ENCODE data around the gene TIMP3.

TIMP3 gene

DNA sequence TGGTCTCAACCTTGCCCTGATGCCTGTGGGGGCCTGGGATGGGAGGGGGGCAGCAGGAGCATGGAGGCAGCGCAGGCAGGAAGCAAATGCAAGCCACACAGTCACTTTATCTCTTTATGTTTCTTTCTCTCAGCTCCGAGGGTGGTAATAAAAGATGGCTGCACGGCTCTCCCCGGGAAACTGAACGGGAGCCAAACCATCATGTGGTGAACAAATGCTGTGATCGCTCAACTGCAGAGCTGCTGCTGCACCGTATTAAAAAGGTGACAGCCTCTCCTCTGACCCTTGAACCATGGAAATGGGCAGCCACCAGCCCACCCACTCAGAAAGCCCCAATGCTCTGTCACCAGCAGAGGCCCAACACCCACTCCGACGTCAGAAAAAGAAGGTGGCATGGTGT is 110.0 kb downstream of the TIMP3 start:
- TF ChIP-seq, protein P1, sequence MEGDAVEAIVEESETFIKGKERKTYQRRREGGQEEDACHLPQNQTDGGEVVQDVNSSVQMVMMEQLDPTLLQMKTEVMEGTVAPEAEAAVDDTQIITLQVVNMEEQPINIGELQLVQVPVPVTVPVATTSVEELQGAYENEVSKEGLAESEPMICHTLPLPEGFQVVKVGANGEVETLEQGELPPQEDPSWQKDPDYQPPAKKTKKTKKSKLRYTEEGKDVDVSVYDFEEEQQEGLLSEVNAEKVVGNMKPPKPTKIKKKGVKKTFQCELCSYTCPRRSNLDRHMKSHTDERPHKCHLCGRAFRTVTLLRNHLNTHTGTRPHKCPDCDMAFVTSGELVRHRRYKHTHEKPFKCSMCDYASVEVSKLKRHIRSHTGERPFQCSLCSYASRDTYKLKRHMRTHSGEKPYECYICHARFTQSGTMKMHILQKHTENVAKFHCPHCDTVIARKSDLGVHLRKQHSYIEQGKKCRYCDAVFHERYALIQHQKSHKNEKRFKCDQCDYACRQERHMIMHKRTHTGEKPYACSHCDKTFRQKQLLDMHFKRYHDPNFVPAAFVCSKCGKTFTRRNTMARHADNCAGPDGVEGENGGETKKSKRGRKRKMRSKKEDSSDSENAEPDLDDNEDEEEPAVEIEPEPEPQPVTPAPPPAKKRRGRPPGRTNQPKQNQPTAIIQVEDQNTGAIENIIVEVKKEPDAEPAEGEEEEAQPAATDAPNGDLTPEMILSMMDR (IDR thresholded peaks at IDR 0.05; ENCODE audit: insufficient read depth, low read length, missing control alignments) = no peak
- POLR2A ChIA-PET = no interaction called here
- DNase-seq (ENCODE audit: low read depth, low spot score) = no peak
- CTCF ChIA-PET = interaction anchor here (1.0 to 2.2 kb wide), 3 partner anchors 11 to 383 kb away, joined by 3 to 7 read pairs (median 6); no protein-coding TSS in a partner anchor
- H3K4me3 ChIP-seq (ENCODE audit: low read depth, low read length) = no peak overlapping the region
